K562 (cell line): ENCODE results near the gene ABLIM1. TPM values are rescaled to one million over a fixed set of nuclear protein-coding genes. Genes with fewer than 3 reads are reported as not detected.

Experiments
- ATAC-seq: fragments of 200-7000 bp; cut with Tn5 transposase; 3 replicates; pipeline ENCODE4 v1.9.1; 2020; ENCODE audit warnings: moderate library complexity
- BruUV-seq: library from RNA; stranded (reverse); fragments of 400-500 nt; replicated peaks from 2 replicates; lab custom pipeline; 2021; lab: Mats Ljungman, UMichigan
- CTCF ChIA-PET: fragments of 300-600 bp; formaldehyde crosslinking; extraction: SDS; loops from one replicate; lab custom pipeline; 2021; ENCODE audit warnings: low intra/inter-chr PET ratio; lab: Yijun Ruan, JAX
- POLR2A ChIA-PET: fragments of 300-600, 350-650 bp; sonication (Branson Sonifier 250); formaldehyde crosslinking; extraction: SDS; loops from one replicate; lab custom pipeline; 2021; ENCODE audit warnings: antibody characterized with exemption, inconsistent platforms; lab: Yijun Ruan, JAX
- DNase-seq, 4 experiments: peaks; one replicate each; pipeline versions ENCODE4 v3.0.0 to v3.0.0-alpha.2; 2011 to 2018; ENCODE audit warnings: low spot score in 3 of 4, mixed read lengths in 3 of 4; ENCODE audit errors: extremely low read depth in 1 of 4
- FAIRE-seq: peaks from 2 replicates; lab custom pipeline; 2011; peaks lifted over from hg19 to GRCh38; lab: Jason Lieb, UNC
- H2AFZ ChIP-seq: 2 replicates; pipeline ENCODE4 v1.6.0; 2011; ENCODE audit warnings: low read depth, low read length, control low read depth, inconsistent platforms
- H3K27ac ChIP-seq: fragments of 200-600 bp; 3 replicates; pipeline ENCODE4 v1.8.0; 2011; ENCODE audit warnings: low read depth, mild to moderate bottlenecking, control low read depth, inconsistent platforms, low read length, moderate library complexity, mixed read lengths; ENCODE audit errors: extremely low read depth
- H3K27me3 ChIP-seq, 2 experiments: fragments of 300-600 bp in 1 of 2; 2 replicates in 1 of 2; 3 replicates in 1 of 2; pipeline versions ENCODE4 v1.6.0 to v1.8.0; 2011; ENCODE audit warnings: inconsistent platforms in 2 of 2, low read length in 2 of 2, mild to moderate bottlenecking in 1 of 2, mixed read lengths in 1 of 2, moderate library complexity in 1 of 2; ENCODE audit not compliant: control insufficient read depth in 2 of 2, insufficient read depth in 2 of 2
- H3K36me3 ChIP-seq: fragments of 300-600 bp; 3 replicates; pipeline ENCODE4 v1.8.0; 2011; ENCODE audit warnings: mild to moderate bottlenecking, low read length, inconsistent platforms; ENCODE audit not compliant: control insufficient read depth, insufficient read depth
- H3K4me1 ChIP-seq, 2 experiments: fragments of 200-600 bp in 1 of 2; replicated peaks in 1 of 2; 2 replicates in 1 of 2; 3 replicates in 1 of 2; pipeline versions ENCODE4 v1.5.1 to v1.8.0; 2011; ENCODE audit warnings: inconsistent platforms in 2 of 2, low read length in 2 of 2, mild to moderate bottlenecking in 1 of 2, mixed read lengths in 1 of 2, moderate library complexity in 1 of 2; ENCODE audit not compliant: control insufficient read depth in 2 of 2, insufficient read depth in 2 of 2
- H3K4me2 ChIP-seq: 2 replicates; pipeline ENCODE4 v1.6.1; 2011; ENCODE audit warnings: low read length, control low read depth, inconsistent platforms, mixed read lengths; ENCODE audit not compliant: insufficient read depth
- H3K4me3 ChIP-seq: fragments of 200-600 bp; sonication (generic), shearing (Covaris generic); 2 replicates; pipeline ENCODE4 v1.5.1; 2016; ENCODE audit warnings: control low read depth, inconsistent platforms
- H3K79me2 ChIP-seq: fragments of 200-600 bp; 3 replicates; pipeline ENCODE4 v1.8.0; 2011; ENCODE audit warnings: low read length, inconsistent platforms; ENCODE audit not compliant: control insufficient read depth, insufficient read depth
- H3K9ac ChIP-seq, 2 experiments: 2 replicates each; pipeline versions ENCODE4 v1.6.0 to v1.6.1; 2011; ENCODE audit warnings: low read depth in 2 of 2, low read length in 2 of 2, control low read depth in 1 of 2, inconsistent platforms in 1 of 2, mild to moderate bottlenecking in 1 of 2, mixed read lengths in 1 of 2; ENCODE audit not compliant: insufficient read depth in 1 of 2
- H3K9me1 ChIP-seq: one replicate; pipeline ENCODE4 v1.6.0; 2011; ENCODE audit warnings: inconsistent platforms, mild to moderate bottlenecking, low read length, moderate library complexity; ENCODE audit not compliant: control insufficient read depth, insufficient read depth
- H3K9me3 ChIP-seq: replicated peaks from 2 replicates; pipeline ENCODE4 v1.5.1; 2011; ENCODE audit warnings: low read depth, low read length, inconsistent platforms; ENCODE audit not compliant: control insufficient read depth, insufficient read depth
- H4K20me1 ChIP-seq: replicated peaks from 2 replicates; pipeline ENCODE4 v1.6.1; 2011; ENCODE audit warnings: low read length, inconsistent platforms, mixed read lengths; ENCODE audit not compliant: control insufficient read depth, insufficient read depth
- BCL6 ChIP-seq: fragments of 250-450 bp; sonication (Bioruptor Pico); IDR thresholded peaks from 2 replicates; pipeline ENCODE4 v1.4.0; 2020
- CREM ChIP-seq: IDR thresholded peaks from 2 replicates; pipeline ENCODE4 v1.6.1; 2014; ENCODE audit warnings: antibody characterized with exemption, low read depth
- EP300 ChIP-seq: IDR thresholded peaks from 2 replicates; pipeline ENCODE4 v1.6.1; 2012; ENCODE audit warnings: low read length, improper control_type of control experiment
- MAZ ChIP-seq, 2 experiments: fragments of 450-650 bp in 1 of 2; sonication (generic) in 1 of 2; formaldehyde crosslinking; IDR thresholded peaks in 1 of 2; conservative IDR thresholded peaks in 1 of 2; 2 replicates each; pipeline versions ENCODE4 v1.4.0 to v1.5.0; 2020; ENCODE audit warnings: mild to moderate bottlenecking in 1 of 2, missing genetic modification reagents in 1 of 2
- MEF2D ChIP-seq: conservative IDR thresholded peaks from 2 replicates; pipeline ENCODE4 v1.6.1; 2016; ENCODE audit warnings: low read depth, missing genetic modification characterization, missing compliant biosample characterization
- NR1H2 ChIP-seq: sonication (generic); formaldehyde crosslinking; IDR thresholded peaks from 2 replicates; pipeline ENCODE4 v1.4.0; 2020; ENCODE audit warnings: mild to moderate bottlenecking, missing genetic modification reagents
- OTX1 ChIP-seq: fragments of 450-650 bp; formaldehyde crosslinking; IDR thresholded peaks from 2 replicates; pipeline ENCODE4 v1.4.0; 2022; ENCODE audit warnings: mild to moderate bottlenecking
- RBFOX2 ChIP-seq: fragments of 200-400 bp; formaldehyde crosslinking; IDR thresholded peaks from 2 replicates; pipeline ENCODE4 v1.6.1; 2017; ENCODE audit warnings: low read depth, mild to moderate bottlenecking, low read length, moderate library complexity
- SAFB ChIP-seq: fragments of 200-400 bp; formaldehyde crosslinking; IDR thresholded peaks from 2 replicates; pipeline ENCODE4 v1.6.1; 2017; ENCODE audit warnings: low read depth, low read length, borderline replicate concordance
- WGBS: fragments of 100-300 bp; shearing (Covaris generic); methylation state at CpG from one replicate; pipeline ENCODE4 v1.1.6; 2016; ENCODE audit warnings: low coverage, mixed read lengths; ENCODE audit not compliant: insufficient coverage; ENCODE audit errors: missing lambda C conversion rate; 5-methylcytosine and 5-hydroxymethylcytosine counted together
- in situ Hi-C: fragments of 300-500 bp; cut with MboI; formaldehyde crosslinking; loops from 4 replicates; pipeline ENCODE4 v1.15.0; 2018; ENCODE audit warnings: inconsistent platforms, mixed read lengths
- intact Hi-C: fragments of 100-400 bp; cut with micrococcal nuclease; formaldehyde crosslinking; loops from 2 replicates; pipeline ENCODE4 v1.14.2; 2022
- polyA plus RNA-seq, 8 experiments: library from polyadenylated mRNA; depleted of rRNA in 4 of 8; stranded (reverse) in 5 of 8; unstranded in 3 of 8; fragments of >200 nt; fragmentation: Nextera tagmentation in 2 of 8; fragmentation: Illumina TruSeq in 1 of 8; extraction: Ambion mirVana in 2 of 8; extraction: Trizol in 1 of 8; gene quantifications; 2 replicates each; pipeline versions ENCODE4 v1.2.1 to v1.2.3, GENCODE V29; 2011 to 2014; ENCODE audit warnings: inconsistent platforms in 1 of 8, missing spikeins in 1 of 8
- total RNA-seq, 7 experiments: library from RNA; depleted of rRNA in 6 of 7; stranded (reverse); fragments of >200 nt in 6 of 7; fragmentation: Illumina TruSeq in 2 of 7; extraction: Trizol in 2 of 7; gene quantifications; 2 replicates each; pipeline versions ENCODE4 v1.2.1 to v1.2.3, GENCODE V29; 2011 to 2021; ENCODE audit warnings: low replicate concordance in 1 of 7
- TF ChIP-seq, protein P1 (sequence below): conservative IDR thresholded peaks from 2 replicates; pipeline ENCODE4 v1.6.1; 2011; ENCODE audit warnings: low read depth, mild to moderate bottlenecking, low read length; ENCODE audit not compliant: control insufficient read depth
- TF ChIP-seq, protein P2 (sequence below): fragments of 450-650 bp; formaldehyde crosslinking; IDR thresholded peaks from 2 replicates; pipeline ENCODE4 v1.4.0; 2020; ENCODE audit warnings: mild to moderate bottlenecking
- TF ChIP-seq, protein P3 (sequence below): fragments of 250-450 bp; sonication (Bioruptor Pico); IDR thresholded peaks from 2 replicates; pipeline ENCODE4 v1.4.0; 2020; ENCODE audit warnings: mild to moderate bottlenecking, moderate library complexity

Gene ABLIM1
- total and polyA plus RNA-seq, 9 of the 15 experiments (the other 6 are each of a cell fraction or from before 2014, with no cell fraction given), result 0.07 to 0.49 (median 0.14) TPM; not detected in 6

DNA sequence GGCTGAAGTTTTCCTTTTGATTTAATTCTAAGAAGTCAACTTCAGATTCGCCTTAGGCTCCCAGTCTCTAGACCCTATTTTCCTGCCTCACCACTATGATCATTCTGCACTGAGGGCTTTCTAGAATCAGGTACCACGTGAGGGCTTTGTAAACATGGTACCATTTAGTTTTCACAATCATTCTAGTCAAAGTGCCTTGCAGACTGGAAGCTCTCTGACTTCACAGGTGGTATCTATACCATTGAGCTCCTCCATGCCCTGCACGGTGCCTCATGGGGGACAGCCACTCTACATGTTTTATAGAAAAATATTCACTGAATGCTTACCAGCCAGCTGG lies 106.5 kb downstream of the ABLIM1 start (continued):
- TF ChIP-seq, protein P1, sequence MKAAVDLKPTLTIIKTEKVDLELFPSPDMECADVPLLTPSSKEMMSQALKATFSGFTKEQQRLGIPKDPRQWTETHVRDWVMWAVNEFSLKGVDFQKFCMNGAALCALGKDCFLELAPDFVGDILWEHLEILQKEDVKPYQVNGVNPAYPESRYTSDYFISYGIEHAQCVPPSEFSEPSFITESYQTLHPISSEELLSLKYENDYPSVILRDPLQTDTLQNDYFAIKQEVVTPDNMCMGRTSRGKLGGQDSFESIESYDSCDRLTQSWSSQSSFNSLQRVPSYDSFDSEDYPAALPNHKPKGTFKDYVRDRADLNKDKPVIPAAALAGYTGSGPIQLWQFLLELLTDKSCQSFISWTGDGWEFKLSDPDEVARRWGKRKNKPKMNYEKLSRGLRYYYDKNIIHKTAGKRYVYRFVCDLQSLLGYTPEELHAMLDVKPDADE, result no peak

DNA sequence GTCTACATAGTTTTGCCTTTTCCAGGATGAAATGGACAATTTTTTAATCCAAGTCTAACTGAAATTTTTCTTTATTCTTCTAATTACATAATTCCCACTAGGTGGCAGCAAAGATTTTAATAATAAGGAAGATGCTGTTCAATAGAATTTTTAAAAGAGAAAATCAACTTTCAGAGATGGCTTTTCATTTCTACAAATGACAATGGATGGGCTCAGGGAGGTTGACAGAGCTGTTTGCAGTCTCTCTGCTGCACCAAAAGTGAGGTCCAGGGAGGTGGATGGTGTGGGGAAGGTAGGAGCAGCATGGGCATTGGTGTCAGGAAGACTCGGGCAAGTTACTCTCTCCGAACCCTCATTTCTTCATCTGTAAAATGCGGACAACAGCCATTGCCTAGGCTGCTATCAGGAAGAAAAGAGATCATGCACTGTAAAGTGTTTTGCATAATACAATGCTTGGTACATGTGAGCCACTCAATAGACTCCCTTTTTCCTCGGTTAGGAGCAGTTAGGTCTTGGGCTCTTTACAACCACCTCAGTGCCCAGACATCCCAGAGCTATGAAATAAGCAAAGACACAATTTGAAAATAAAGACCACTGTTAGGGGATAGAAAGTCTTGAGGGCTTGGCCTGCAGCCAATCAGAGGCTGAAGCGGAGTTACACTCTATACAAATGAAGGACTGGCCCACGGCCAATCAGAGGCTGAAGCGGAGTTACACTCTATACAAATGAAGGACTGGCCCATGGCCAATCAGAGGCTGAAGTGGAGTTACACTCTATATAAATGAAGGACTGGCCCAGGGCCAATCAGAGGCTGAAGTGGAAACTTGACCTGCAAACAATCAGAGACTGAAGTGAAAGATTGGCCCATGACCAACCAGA lies 107.1 kb downstream of the ABLIM1 start:
- CTCF ChIA-PET, result interaction anchor here (0.7 to 1.2 kb wide), 2 partner anchors 9 to 579 kb away, joined by 3 to 5 read pairs; no protein-coding TSS in a partner anchor
- Histone ChIP-seq H3K9me1 (no peaks in the 10 kb centered on the region), H3K9me3 (no peaks in the 10 kb centered on the region), H4K20me1 (no peaks in the 10 kb centered on the region), H3K4me2 (no peak overlapping the region), H3K4me3 (no peak overlapping the region), H3K4me1 (no peaks in the 10 kb centered on the region), H3K27me3 (no peaks in the 10 kb centered on the region), H3K36me3 (no peaks in the 10 kb centered on the region), H3K79me2 (no peaks in the 10 kb centered on the region), H3K9ac (no peak overlapping the region), H3K27ac (no peak overlapping the region), H2AFZ (no peak overlapping the region)
- FAIRE-seq (no peak), DNase-seq (peak in 1 of 4 experiments; percentile 5), ATAC-seq (no peak)
- 27% methylated on average over 7 of the region's 7 CpGs for WGBS
- POLR2A ChIA-PET, result no interaction called here
- BruUV-seq, result no TSS peak
- intact Hi-C loops, result loop anchor here (2.0 to 5.0 kb wide), 3 partner anchors 141 to 580 kb away; no protein-coding TSS in a partner anchor
- in situ Hi-C loops, result no loop called here
- TF ChIP-seq, protein P2, sequence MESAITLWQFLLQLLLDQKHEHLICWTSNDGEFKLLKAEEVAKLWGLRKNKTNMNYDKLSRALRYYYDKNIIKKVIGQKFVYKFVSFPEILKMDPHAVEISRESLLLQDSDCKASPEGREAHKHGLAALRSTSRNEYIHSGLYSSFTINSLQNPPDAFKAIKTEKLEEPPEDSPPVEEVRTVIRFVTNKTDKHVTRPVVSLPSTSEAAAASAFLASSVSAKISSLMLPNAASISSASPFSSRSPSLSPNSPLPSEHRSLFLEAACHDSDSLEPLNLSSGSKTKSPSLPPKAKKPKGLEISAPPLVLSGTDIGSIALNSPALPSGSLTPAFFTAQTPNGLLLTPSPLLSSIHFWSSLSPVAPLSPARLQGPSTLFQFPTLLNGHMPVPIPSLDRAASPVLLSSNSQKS (CRISPR knock-in tag), result no peak
- no peak for TF ChIP-seq CREM
- TF ChIP-seq OTX1 (CRISPR knock-in tag), result no peak
- TF ChIP-seq RBFOX2, result no peak
- TF ChIP-seq MAZ (CRISPR knock-in tag; conservative IDR thresholded peaks at IDR 0.05 in 1 of 2, IDR thresholded peaks at IDR 0.05 in 1 of 2), result no peak
- TF ChIP-seq MEF2D, result no peak
- TF ChIP-seq, protein P3, sequence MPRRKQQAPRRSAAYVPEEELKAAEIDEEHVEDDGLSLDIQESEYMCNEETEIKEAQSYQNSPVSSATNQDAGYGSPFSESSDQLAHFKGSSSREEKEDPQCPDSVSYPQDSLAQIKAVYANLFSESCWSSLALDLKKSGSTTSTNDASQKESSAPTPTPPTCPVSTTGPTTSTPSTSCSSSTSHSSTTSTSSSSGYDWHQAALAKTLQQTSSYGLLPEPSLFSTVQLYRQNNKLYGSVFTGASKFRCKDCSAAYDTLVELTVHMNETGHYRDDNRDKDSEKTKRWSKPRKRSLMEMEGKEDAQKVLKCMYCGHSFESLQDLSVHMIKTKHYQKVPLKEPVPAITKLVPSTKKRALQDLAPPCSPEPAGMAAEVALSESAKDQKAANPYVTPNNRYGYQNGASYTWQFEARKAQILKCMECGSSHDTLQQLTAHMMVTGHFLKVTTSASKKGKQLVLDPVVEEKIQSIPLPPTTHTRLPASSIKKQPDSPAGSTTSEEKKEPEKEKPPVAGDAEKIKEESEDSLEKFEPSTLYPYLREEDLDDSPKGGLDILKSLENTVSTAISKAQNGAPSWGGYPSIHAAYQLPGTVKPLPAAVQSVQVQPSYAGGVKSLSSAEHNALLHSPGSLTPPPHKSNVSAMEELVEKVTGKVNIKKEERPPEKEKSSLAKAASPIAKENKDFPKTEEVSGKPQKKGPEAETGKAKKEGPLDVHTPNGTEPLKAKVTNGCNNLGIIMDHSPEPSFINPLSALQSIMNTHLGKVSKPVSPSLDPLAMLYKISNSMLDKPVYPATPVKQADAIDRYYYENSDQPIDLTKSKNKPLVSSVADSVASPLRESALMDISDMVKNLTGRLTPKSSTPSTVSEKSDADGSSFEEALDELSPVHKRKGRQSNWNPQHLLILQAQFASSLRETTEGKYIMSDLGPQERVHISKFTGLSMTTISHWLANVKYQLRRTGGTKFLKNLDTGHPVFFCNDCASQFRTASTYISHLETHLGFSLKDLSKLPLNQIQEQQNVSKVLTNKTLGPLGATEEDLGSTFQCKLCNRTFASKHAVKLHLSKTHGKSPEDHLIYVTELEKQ (CRISPR knock-in tag), result no peak
- TF ChIP-seq EP300, result no peak
- no peak for TF ChIP-seq NR1H2
- TF ChIP-seq BCL6, result no peak
- TF ChIP-seq SAFB, result no peak
